Stimulated activated CD4-positive, alpha-beta T cell treated with anti-CD3 and anti-CD28 coated beads, Interleukin-1b, Interleukin-23, amount 100 ng/mL, for 48 hours (primary cell): ENCODE data around the gene NOVA1.

Experiments
- DNase-seq: peaks from one replicate; pipeline ENCODE4 v3.0.0-alpha.2; 2020

NOVA1 gene

GRCh38 chr14:26593357-26593756 lies 4.5 kb downstream of the NOVA1 start:
- DNase-seq: no peak

- DNase-seq: no peak
Measured at GRCh38 chr14:26589925-26590324, 7.9 kb downstream of the NOVA1 start.

DNA sequence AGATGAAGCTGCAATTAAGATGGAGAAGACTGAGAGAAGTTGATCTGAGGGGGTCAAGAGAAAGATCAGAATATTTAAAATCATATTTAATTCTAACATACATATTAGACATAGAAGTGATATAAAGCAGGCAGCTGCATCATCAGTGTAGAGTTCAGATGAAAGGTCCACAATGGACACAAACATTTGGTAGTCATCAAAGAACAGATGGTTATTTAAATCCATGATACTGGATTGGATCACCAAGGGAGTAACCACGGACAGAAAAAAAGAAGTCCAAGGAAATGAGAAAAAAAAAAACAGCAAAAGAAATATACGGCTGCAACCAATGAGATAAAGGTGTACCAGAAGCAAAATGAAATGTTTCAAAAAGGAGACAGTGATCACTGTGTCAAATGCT lies 20.1 kb downstream of the NOVA1 start:
- DNase-seq: no peak

GRCh38 chr14:26554069-26554772 lies 43.6 kb downstream of the NOVA1 start:
- no peak for DNase-seq

DNA sequence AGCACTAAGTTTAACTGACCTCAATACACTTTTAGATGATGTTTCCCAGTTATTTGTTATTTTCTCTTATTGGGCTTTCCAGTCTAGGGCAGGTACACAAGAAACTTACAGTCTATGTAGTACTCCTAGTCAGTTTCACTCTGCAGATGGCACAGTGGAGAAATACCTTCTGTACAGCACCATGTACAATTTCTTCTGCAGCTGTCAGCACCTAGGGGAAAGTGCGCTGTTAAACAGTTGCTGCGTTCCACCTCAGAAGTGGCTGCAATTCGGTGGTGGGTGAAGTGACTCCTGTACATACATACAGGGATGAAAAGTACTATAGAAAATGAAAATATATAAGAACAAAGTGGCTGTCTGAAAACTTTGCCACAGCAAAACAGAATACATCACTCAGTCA lies 48.3 kb downstream of the NOVA1 start:
- no peak for DNase-seq

- no peak for DNase-seq
Measured at GRCh38 chr14:26548406-26548805, 49.4 kb downstream of the NOVA1 start.

GRCh38 chr14:26538176-26538575 lies 59.7 kb downstream of the NOVA1 start:
- no peak for DNase-seq

GRCh38 chr14:26531894-26532293 lies 65.9 kb downstream of the NOVA1 start:
- DNase-seq: no peak

DNA sequence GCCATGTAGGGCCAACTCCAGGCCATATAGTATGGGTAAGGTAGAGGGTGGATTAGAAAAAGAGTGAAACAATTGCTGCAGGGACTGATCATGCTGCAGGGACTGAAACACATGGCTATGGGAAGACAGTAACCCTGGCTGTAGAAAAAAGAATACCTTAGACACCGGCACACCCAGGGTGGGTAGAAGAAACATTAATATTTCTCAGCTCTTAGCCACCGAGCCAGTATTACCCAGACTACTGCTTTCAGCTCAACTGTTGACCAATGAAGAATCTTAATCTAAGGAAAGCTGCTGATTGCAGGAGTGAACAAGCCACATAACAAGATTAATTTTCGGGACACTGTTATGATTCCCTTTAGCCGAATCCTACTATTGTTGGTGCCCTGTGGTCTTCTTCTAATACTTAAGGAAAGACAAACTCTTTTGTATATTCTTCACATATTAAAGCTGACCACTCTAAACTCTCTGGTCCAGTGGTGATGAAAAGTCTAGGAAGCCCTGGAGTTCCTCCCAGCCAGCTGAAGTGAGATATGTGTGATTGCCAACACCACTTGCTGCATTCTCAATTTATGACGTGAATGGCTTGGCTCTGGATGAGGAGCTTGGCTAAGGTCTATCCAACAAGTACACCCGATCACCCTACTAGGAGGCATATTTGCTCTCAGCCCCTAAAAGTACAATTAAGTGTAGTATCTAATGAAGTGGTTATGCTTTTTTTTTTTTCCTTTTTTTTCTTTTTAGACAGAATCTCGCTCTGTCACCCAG lies 69.2 kb downstream of the NOVA1 start:
- no peak for DNase-seq

GRCh38 chr14:26527095-26527494 lies 70.7 kb downstream of the NOVA1 start:
- DNase-seq: no peak

DNA sequence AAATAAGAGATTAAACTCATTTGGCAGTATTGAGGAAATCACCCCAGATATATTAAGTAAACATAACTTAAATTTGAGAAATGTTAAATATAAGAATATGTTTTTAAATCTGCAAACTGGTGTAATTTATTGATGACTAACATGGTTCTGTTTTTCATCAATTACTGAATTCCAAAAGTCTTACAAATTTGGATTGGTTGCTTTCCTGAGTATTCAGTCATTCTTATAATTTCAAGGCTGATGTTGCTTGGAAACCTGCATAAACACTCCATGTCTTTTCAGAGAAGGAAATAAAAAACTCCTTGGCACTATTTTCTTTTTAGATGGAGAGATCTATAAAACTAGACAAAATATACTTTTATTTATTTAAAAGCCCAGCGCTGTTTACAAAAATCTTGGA lies 71.7 kb downstream of the NOVA1 start:
- DNase-seq: no peak

DNA sequence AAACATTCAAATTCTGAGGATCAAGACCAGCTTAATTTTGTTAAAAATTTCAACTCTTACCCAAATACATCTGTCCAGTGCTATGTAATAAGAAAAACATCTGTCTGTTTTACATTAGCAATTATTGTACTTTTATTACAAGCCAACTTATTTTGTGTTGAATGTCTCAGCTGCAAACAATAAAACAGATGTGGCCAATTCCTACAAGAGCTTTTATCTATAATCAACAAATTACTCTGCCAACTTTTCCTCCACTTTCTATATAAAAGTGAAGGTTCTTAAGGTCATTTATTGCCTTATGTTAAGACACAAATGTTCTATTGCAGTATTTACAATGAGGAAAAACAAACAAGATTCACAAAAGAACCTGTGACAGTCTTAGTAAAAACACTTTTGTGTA lies 72.7 kb downstream of the NOVA1 start:
- no peak for DNase-seq

DNA sequence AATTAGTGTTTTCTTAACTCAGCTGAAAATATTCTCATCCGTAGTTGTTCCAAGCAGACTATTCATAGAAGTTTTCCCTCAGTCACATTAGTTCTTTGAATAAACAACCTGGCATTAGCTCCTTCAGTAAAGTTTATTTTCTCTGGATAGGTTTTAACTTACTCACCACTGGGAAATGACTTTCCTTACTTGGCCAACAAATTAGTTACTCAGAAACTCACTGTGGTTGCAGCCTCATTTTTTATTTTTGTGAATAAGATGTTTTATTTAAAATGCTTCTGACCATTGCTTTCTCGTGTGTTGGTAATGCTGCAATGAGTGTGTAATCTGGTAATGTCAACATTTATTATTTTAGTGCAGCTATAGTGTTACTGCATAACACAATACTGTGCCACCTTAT lies 74.9 kb downstream of the NOVA1 start:
- no peak for DNase-seq

GRCh38 chr14:26517771-26518170 lies 80.1 kb downstream of the NOVA1 start:
- no peak for DNase-seq

GRCh38 chr14:26500028-26500427 lies 97.8 kb downstream of the NOVA1 start:
- DNase-seq: no peak

DNA sequence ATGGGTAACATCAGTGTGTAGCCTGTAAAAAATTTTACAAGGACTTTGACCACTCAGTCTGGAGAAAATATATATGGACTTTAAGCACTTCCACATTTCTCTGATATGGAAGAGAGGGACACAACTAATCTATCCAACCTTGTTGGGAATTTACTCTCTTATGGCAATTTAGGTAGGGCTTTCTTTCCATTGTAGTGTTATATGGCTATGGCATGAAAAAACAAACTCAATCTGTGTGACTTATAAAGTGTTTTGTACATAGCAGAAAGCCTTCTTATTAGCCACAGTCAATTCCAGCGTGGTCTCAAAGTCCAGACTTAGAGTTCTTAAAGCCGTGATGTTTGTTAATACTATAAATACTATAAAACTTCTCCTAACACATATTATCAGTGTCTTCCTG lies 98.3 kb downstream of the NOVA1 start:
- DNase-seq: no peak

DNA sequence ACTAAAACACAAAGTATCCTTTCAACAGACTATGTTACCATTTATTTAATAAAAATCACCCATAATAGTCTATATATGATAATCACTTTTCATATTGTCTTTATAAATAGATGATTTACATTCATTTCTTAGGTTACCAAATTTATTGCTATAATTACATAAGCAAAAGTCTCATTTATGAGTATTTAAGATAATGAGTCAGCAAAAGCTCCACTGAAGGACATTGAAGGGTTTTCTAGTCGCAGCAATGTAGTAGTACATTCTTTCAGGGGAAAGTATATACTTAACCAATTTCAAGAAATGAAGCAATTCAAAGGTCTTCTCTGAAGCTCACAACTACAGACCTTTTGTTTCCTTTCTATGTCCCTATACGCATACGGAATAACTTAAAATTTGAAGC lies 110.9 kb downstream of the NOVA1 start:
- no peak for DNase-seq

GRCh38 chr14:26484562-26484961 lies 113.3 kb downstream of the NOVA1 start:
- DNase-seq: no peak

- no peak for DNase-seq
Measured at GRCh38 chr14:26478967-26479366, 118.9 kb downstream of the NOVA1 start.

DNA sequence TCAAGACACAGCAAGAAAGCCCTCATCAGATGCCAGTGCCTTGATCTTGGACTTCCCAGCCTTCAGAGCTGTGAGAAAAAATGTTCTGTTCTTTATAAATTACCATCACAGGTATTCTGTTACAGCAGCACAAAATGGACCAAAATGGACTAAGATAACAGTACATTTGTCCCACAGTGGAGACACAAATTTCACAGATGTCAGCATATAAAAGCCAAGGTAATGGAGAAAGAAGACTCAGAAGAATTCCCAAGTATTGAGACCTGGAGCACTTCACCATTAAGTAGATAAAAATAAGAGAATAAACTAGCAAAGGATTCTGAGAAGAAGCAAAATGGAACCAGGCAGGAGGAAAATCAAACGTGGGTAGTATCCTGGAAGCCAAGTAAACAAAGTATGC lies 131.0 kb downstream of the NOVA1 start:
- no peak for DNase-seq

- DNase-seq: no peak
Measured at GRCh38 chr14:26463136-26463535, 134.7 kb downstream of the NOVA1 start.

- DNase-seq: no peak
Measured at GRCh38 chr14:26454105-26454504, 143.7 kb downstream of the NOVA1 start.

- DNase-seq: no peak
Measured at GRCh38 chr14:26448181-26448855, 149.5 kb downstream of the NOVA1 start.

- DNase-seq: no peak
Measured at GRCh38 chr14:26444822-26445221, 153.0 kb downstream of the NOVA1 start.
